ENCODE results near the gene CDH18.
A peak's percentile ranks its signal among the peaks of the same experiment; 100 is the strongest.

Gene CDH18

DNA sequence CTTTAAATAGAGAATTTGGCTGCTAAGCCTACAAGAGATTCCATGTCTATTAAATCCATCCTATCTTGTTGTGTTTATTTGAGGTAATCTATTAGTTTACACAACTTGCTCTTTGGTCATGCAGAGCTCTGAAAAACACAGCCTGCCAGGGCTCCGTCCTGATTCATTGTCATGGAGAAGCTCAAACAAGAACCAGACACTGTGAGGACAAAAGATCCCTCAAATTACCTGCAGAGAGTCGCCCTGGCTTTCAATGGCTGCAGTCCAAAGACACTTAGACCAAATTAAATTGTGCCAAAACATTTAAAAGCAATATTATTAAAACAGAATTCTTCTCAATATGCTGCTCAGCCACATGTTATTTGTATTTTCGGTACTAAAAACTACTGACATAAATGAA is 60.1 kb downstream of the CDH18 start:
- DNase-seq = no peak

- DNase-seq = no peak
Measured at GRCh38 chr5:19927170-19927569, 60.8 kb downstream of the CDH18 start.

- peak; percentile 11 for DNase-seq
Measured at GRCh38 chr5:19923742-19924141, 64.3 kb downstream of the CDH18 start.

DNA sequence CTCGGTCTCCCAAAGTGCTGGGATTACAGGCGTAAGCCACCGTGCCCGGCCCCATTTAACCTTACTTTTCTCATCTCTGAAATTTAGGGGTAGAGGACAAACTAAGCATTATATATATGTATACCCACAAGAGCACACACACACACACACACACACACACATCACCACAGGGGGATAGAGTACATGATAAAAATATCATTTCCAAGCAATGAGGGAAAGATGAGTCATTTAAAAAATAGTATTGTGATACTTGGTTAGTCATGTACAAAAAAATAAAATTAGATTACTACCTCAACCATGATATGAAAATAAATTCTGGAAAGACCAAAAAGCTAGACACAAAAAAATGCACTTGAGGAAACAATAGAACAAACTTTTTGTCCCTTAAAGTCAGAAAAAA is 67.2 kb downstream of the CDH18 start:
- DNase-seq = peak; percentile 49

DNA sequence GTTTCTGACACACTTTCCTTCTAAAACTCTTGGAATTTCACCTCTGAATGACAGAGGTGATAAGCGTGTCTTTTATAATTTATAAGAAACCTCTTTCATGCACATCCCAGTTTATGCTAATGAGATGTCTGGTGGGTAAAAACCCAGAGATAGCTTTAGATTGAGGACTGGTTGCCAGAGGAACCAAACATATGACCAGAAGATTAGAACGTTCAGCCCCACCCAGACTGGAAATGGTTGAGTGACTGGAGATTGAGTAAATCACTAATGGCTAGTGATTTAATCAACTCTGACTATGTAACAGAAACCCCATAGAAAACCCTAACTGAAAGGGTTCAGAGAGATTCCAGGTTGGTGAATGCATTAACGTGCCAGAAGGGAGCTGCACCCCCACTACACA is 69.2 kb downstream of the CDH18 start:
- no peak for DNase-seq

DNA sequence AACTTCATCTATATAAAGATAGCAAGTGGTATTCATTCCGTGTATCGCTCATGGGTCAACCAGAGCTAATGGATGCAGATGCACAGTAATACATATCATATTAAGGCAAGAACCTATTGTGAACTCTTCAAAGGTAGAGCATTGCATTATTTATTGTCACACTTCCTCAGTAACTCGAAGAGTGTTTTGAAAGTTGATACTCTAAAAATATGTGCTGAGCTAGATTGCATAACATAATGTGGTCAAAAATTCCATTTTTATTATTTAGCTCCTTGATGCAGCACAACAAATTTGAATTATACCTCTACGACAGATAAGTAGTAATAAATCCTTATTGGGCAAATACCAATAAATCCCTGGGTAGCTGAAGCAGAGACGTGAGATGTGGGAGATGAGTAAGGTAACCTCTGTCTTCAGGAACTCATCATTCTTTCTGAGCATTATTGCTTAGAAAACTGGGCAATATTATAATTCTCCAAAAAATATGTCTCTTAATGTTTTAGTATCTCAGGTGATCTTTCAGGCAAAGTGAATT is 70.3 kb downstream of the CDH18 start:
- no peak for DNase-seq

DNA sequence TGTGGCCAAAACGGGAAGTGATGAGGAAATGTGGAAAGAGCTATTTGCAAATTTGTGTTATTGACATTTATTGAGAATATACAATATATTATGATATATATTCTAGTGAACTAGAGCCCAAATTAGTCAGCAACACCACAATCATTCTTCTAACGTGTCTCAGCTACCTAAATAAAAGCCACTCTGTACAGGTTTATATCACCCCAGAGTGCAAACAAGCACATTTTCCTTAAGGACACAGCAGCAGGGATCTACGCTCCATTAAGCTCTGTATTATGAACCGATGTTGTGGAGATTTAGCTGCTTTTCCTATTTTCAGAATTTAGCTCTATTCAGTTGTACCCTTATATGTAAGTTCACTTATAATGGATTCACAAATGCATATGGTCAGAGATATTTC is 77.9 kb downstream of the CDH18 start:
- no peak for DNase-seq

DNA sequence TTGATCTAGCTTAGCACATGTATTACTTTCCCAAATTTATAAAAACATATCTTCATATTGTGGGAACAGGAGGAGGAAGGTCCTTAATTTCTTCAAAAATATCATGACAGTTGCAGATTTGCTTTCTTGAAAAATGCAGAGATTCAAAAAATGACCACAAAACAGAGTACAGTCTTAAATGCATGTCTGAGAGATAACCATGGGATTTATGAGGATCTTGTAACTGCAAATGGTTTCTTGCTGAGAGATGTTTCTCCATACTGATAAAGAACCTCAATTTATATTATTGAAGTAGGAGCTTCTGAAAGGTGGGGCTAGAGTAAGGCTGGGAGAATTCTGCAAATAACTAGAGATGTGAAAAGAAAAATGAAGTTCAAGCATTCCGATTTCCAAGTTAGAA is 83.2 kb downstream of the CDH18 start:
- no peak for DNase-seq

DNA sequence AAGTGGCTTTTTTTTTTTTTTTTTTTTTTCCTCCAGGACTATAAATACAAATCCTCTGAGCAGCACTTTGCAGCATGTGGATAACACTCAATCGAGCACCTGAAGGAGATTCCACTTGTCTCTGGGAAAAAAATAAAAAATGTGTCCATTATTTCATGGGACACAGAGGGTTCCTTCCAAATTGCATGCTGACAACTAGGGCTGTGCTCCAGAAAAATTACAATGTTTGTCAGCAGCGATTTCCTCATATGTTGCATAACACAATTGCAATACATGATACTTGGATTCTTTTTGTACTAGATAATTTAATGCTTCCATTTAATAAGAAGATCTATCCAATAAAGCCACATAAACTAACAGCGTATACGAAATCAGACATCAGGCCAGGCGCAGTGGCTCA is 84.4 kb downstream of the CDH18 start:
- no peak for DNase-seq

DNA sequence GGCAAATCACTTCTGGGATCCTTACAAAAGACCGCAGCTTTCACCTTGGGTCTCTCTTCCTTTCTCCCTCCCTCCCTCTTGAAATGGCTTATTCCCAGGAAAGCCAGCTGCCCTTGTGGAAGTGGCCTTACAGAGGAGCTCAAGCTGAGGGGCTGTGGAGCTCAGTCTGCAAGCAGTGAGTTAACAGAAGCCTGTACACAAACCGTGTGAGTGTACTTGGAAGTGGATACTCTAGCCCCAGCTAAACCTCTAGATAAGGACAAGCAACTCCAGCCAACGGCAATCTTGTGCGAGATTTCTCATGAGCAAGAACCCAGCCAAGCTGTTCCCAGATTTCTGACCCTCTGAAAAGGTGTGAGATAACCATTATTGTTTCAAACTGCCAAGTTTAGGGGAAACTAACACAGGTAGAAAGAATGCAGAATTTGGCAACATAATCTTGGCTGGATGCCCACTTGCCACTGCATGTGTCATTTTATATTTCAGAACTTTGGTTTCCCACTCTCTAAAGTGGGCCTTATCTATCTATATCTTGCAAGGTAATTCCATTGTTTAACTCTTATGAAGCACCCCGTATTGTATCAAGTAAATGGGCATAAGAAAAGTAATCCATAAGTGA is 85.6 kb downstream of the CDH18 start:
- no peak for DNase-seq

GRCh38 chr5:19900269-19900668 is 87.7 kb downstream of the CDH18 start:
- no peak for DNase-seq

DNA sequence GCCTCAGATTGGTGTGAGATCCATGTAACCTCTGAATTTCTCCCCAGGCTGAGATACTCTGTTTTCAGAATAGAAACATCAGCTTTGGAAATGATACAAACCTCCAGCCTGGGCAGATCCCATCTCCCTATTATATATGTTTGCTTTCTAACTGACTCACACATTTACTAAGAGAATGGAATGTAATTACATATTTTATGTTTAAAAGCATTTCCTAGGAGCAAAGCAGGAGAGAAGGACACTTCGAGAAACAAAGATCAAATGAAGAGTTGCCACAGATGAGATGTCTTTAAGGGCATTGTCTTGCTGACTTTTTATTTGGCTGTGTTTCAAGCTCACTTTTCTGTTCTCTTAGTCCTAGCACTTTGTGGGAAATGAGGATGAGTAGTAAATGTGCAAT is 96.3 kb downstream of the CDH18 start:
- peak; percentile 77 for DNase-seq

DNA sequence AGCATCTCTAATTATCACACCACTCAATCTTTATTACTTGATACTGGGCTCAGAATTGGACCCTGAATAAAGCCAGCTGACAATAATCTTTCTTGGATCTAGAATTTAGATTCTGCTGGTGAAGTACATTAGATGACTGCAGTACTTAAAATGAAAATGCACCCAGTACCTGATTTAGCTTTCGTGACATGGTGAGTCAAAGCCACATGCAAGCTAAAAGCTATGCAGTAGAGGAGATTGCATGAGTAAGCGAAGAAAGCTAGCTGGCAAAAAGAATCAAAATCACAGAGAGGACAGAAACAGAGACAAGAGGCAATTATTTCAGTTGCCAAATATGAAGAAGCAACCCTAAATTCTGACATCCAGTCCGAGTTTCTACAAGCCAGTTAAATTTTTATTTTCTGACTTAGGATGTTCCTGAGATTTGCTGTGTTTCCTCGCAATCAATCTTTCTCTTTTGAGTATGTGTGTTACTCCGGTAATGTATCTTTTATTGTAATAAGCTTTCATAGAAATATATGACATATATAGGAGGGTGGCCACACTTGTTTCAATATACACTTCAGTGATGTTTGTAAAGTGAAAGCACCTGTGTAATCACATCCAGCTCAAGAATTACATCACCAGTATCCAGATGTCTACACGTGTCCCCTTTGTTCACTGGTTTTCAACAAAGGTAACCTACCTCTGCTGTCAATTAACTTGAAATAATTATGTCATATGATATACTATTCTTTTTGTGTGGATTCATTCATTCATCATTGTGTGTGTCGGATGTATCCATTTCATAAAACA is 101.7 kb downstream of the CDH18 start:
- peak; percentile 81 for DNase-seq

DNA sequence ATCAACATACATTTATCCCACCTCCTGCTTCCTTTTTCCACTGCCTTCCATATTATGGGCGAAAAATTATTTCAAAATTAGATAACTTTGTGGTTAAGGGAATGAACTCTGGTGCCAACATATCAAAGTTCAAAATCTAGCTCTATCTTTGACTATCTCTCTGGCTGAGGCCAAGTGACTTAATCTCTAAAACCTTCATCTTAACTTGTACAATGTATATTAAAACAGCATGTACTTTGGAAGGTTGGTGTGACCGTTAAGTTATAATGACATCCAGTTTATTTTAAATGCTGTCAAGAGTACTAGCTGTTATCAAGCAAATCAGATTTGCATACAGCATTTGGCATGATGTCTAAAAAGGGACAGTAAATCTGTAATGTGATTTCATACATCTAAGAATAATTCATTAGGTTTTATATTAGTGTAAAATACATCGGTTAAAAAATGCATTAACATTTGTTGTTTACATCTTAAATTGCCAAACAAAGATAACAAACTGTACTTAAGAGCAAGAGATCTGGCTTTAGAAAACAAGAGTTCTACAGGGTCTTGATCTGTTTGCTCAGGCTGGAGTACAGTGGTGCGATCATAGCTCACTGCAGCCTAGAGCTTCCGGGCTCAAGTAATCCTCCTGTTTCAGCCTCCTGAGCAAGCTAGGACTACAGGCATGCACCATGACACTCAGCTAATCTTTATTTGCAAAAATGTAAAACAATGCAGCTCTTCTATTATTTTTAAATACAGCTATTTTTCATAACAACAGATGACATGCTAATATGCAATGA is 102.8 kb downstream of the CDH18 start:
- DNase-seq = no peak

DNA sequence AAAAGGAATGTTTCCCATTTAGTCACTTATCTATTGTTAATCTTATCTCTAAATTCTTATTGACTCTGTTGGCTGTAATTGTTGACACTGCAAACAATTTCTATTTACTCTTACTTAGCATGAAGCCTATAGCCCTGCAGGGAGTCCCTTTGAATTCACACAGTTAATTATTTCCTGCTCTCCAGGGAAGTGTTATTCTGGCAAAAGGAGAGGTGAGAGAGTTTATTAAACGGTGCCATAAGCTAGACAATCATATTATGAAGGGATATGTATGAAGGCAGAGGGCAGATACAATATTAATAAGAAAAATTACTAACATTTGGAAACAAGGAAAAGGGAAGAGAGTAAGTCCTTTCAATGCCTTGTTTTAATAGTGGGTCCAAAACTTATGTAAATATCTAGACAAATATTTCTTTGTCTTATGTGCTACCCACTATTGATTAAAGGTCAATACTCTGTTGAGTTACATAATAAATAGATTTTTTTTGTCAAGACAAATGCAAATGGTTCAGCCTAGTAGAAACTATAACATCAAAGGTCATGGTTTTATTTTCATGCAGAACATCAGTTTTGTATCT is 107.1 kb downstream of the CDH18 start:
- DNase-seq = no peak

DNA sequence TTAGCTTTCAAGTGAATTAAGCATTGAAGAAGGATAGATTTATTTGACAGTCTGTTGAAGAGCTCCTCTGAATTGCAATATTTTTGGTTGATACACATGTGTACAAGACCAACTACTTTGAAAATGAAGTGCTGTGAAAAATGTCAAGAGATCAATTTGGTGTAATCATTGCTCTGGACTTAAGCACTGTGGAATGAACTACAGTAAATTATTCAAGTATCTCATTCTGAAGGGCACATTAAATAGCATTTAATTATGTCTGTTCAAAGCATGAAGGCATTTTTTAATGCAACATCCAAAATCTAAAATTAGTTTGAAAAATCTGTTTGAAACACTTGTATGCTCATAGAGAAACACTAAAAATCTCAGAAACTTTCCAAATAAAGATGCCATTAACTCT is 107.5 kb downstream of the CDH18 start:
- no peak for DNase-seq

GRCh38 chr5:19874811-19875210 is 113.2 kb downstream of the CDH18 start:
- DNase-seq = no peak

DNA sequence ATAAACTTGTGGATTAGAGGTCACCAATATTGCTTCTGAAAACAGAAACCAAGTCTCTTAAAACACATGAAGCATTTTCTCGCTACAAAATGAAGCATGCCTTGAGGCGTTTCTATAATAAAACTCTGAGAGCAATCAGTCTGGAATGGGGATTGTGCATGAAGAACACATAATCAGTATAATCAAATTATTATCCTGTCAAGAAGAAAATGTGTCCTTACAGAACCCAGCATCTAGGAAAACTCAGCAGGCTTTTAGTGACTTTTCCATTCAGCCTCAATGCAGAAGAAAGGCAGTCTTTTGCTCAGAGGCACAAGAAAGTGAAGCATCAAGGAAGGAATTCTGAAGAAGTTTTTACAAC is 121.9 kb downstream of the CDH18 start:
- DNase-seq = no peak

- no peak for DNase-seq
Measured at GRCh38 chr5:19865336-19866089, 122.5 kb downstream of the CDH18 start.

GRCh38 chr5:19862711-19863110 is 125.3 kb downstream of the CDH18 start:
- DNase-seq = no peak

DNA sequence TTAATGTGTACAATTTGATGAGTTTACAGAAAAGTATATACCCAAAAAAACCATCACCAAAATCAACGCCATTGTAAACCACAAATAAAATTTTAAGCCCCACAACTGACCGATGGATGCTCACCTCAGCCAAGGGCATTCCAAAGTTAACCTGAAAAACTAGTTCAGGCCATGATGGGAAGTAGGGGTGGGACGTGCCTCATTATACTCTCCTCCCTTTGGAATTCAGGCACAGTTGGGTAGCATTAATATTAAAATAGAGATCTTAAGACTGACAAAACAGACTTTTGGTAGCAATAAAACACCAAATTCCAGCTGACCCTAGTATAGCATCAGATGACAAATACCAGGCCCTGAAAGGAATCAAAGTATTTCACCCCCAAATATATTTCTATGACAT is 129.0 kb downstream of the CDH18 start:
- DNase-seq = no peak

DNA sequence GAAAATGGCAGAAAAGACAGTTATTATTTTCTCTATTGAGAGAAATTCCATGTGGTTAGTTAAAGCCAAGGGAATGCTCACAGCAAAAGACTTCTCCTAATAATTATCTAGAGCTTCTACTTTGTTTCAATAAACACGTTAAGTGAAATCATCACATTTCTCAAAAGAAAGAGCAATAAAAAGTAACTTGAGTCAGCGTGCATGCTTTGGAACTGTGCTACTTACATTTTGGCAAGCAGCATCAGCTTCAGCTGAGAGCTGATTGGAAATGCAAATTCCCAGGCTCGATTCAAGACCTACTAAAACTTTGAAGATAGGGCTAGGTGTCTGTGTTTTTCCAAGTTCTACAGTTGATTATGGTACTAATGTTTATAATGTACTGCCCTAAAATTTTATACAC is 132.1 kb downstream of the CDH18 start:
- peak; percentile 28 for DNase-seq

DNA sequence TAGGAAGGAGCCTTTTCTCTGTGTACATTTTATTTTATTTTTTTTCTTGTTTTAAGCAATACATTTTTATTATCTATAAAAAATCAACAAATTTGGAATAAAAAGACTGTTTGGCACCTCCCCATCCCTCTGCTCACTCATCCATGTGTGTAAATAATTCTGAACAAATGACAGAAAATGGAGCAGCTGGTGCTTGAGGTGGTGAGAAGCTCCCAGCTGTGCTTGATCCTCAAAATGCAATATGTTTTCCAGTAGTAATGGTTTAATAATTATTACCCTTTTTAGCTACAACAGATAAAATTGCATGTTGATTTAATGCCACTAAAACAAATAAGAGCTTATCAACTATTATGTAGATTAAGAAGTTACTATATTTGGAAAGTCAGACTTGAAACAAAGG is 132.5 kb downstream of the CDH18 start:
- no peak for DNase-seq

Measured in fibroblast of upper back skin (primary cell).